IPS DF 4.7 (cell line): ENCODE results near the gene ELN.
"Not testable (repeated sequence)": the region's sequence is repeated elsewhere in the genome, so short reads cannot be mapped to it uniquely, and the experiment has no call there.

Experiments
- DNase-seq: peaks from one replicate; pipeline ENCODE4 v3.0.0-alpha.2; 2013; ENCODE audit warnings: low spot score; ENCODE audit errors: extremely low read depth

Gene ELN

GRCh38 chr7:74000489-74001149 is 27.4 kb upstream of the ELN start:
- no peak for DNase-seq

GRCh38 chr7:74001150-74001494 is 26.9 kb upstream of the ELN start:
- DNase-seq, result no peak

- DNase-seq, result no peak
Observed at GRCh38 chr7:74002474-74003017, 25.4 kb upstream of the ELN start.

DNA sequence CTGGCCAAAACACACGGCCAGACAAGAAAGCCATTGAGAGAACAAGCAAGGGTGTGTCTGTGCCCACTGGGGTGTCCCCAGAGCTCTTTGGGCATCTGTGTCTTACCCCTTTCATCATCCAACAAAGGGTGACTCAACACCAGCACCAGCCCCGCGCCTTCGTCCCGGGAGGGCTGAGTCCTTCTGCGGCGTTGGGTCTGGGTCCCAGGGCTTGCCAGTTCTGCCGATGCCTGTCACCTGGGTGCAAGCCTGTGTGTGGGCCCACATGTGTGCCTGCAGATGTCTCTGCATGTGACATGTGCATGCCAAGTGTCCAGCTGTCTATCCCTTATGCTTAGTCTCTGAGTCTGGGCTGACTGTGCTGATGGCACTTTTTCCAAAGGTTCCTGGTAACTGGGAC is 24.4 kb upstream of the ELN start:
- no peak for DNase-seq

- no peak for DNase-seq
Observed at GRCh38 chr7:74006032-74006431, 21.9 kb upstream of the ELN start.

GRCh38 chr7:74006451-74007241 is 21.3 kb upstream of the ELN start:
- DNase-seq, result no peak

GRCh38 chr7:74007242-74007567 is 20.8 kb upstream of the ELN start:
- no peak for DNase-seq

DNA sequence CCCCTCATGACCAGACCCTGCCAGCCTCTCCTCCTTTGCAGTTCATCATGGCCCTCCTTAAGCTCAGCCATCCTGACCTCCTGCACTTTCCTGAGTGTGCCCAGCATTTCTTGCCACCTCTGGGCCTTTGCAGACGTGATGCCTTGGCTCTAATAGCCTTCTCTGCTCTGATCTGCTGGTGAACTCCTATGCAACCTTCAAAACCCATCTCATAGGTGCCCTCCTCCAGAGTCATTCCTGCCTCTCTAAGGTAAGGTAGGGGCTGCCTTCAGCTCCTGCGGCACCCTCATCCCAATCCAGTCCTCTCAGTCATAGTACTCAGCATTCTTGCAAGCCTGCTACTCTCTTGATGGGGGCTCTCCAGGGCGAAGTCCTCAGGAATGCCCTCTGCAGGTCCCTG is 19.3 kb upstream of the ELN start:
- DNase-seq, result no peak

DNA sequence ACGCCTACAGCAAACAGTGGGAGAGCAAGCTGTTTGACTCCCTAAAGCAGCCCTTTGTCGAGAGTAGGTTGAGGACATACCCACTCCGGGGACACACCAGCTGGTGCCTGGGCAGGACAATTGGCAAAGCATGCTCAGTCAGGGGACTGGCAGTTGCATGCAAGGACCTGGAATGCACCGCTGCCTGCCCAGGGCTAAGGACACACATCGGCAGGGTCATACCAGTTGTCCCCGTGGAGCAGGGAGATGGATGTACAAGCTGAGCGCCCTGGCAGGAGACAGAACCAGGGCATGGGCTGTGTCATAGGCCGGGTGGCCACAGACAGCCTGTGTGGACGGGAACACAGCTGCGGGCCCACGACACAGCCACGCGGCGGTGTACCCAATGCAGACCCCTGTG is 18.3 kb upstream of the ELN start:
- DNase-seq, result no peak

GRCh38 chr7:74010407-74010806 is 17.6 kb upstream of the ELN start:
- no peak for DNase-seq

DNA sequence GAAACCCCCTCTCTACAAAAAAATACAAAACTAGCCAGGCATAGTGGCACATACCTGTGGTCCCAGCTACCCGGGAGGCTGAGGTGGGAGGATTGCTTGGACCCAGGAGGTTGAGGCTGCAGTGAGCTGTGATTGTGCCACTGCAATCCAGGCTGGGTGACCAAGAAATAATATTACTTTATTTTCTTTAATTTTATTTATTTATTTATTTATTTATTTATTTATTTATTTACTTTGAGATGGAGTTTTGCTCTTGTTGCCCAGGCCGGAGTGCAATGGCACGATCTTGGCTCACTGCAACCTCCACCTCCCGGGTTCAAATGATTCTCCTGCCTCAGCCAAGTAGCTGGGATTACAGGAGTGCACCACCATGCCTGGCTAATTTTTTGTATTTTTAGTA is 16.6 kb upstream of the ELN start:
- not testable (repeated sequence) for DNase-seq

GRCh38 chr7:74012842-74013249 is 15.1 kb upstream of the ELN start:
- no peak for DNase-seq

- no peak for DNase-seq
Observed at GRCh38 chr7:74013539-74014272, 14.3 kb upstream of the ELN start.

DNA sequence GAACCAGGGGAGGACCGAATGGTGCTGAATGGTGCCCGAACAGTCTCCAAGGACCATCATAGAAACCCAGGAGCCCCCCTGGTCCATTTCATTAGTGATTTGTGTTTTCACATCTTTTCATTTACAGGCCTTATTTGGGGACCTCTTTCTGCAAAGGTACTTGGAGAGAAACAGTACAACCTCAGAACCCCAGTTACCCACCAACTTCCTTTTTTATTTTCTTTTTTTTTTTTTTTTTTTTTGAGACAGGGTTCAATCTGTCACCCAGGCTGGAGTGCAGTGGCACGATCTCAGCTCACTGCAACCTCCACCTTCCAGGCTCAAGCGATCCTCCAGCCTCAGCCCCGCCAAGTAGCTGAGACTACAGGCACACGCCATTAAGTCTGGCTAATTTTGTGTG is 13.0 kb upstream of the ELN start:
- DNase-seq, result no peak

DNA sequence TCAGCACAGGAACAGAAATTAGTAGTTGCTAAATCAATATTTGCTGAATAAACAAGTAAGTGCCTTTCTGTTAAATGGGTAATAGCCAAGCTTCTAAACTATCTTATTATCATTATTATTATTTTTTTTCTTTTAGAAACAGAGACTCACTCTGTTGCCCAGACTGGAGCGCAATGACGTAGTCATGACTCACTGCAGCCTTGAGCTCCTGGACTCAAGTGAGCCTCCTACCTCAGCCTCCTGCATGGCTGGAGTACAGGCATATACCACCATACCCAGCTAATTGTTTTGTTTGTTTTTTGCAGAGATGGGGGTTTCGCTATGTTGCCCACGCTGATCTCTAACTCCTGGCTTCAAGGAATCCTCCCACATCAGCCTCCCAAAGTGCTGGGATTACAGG is 12.3 kb upstream of the ELN start:
- no peak for DNase-seq

DNA sequence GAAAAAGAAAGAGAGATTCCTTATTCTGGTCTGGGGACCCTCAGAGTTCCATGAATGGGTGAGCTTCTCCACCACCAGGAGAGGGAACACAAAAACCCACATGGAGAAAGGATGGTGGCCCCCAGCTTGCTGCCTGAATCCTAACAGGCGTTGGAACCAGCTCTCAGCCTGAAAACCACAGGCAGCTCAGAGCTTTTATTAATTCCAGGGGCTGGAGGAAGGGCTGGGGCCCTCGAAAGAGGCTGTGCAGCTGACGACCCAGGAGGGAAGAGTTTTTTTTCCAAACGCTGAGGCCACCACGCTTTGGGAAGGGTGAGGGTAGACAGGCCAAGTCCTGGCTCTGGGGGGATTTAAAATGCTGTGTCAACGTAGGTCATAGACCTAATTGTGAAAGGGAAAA is 10.8 kb upstream of the ELN start:
- no peak for DNase-seq

GRCh38 chr7:74018246-74018895 is 9.6 kb upstream of the ELN start:
- no peak for DNase-seq

GRCh38 chr7:74019149-74019548 is 8.8 kb upstream of the ELN start:
- no peak for DNase-seq

DNA sequence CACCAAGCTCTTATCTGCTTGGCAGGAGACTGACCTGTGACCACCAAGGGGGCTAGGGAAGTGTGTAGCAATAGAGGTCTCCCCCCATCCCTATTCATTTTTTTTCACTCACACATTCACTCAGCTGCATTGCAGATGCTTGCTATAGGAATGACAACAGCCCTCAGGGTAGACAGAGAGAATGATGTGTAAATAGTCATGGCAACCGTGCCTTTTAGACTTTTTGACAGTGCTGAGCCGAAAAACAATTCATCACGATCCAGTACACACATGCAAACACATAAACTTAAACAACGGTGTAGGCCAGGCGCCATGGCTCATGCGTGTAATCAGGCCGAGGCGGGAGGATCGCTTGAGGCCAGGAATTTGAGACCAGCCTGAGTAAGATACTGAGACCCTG is 7.6 kb upstream of the ELN start:
- DNase-seq, result no peak

DNA sequence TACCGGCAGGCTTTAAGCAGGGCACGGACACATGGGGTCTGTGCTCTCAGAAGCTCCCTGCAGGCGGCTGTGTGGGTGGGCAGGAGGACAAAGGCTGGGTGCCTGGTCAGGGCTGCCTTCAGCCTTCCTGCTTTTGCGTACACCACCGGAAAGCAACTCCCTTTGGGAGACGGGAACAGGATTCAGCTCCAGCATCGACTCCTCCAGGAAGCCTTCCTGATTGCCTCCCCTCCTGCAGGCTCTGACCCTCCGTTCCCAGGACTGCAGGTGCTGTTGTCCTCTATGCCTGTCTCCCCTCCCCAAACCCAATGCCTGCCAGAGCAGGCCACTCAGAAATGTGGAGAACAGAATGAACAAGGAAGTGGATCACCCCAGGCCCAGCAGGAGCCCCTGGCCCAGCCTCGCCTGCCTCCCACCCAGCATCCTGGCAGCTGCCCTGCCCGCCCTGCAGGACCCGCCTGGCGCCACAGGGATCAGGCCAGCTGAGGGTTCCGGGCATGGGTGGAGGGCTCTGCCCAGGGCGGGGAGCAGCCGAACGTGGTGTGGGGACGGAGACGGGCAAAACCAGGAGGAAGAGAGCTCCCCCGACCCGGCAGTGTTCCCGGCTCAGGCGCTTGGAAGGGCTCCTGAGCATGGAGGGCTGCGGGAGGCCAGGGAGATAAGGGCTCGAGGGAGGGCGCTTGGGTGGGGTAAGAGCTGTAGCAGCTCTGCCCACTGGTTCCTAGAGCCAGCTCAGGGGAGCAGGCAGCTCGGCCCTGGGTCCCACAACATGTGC is 6.2 kb upstream of the ELN start:
- DNase-seq, result no peak

GRCh38 chr7:74022507-74022906 is 5.5 kb upstream of the ELN start:
- DNase-seq, result no peak
